ENCODE data around the gene MEGF6. TPM values are rescaled to one million over a fixed set of nuclear protein-coding genes. Genes with fewer than 3 reads are reported as not detected.

Gene MEGF6
- total and polyA plus RNA-seq, 9 of the 15 experiments (the other 6 are each of a cell fraction or from before 2014, with no cell fraction given) = 0.03 to 1.7 (median 0.24) TPM; not detected in 3

GRCh38 chr1:3450983-3451382, 160.3 kb downstream of the MEGF6 start:
- no peaks in the 10 kb centered on the region for H3K36me3 ChIP-seq (ENCODE audit: control insufficient read depth, insufficient read depth, low read length)
- ChIA-PET CTCF (ENCODE audit: low intra/inter-chr PET ratio) (interaction anchor here (4.1 kb wide), 1 partner anchor 32 kb away, joined by 91 read pairs; no protein-coding TSS in a partner anchor), POLR2A (interaction anchor here (0.7 kb wide), 1 partner anchor 13 kb away, joined by 3 read pairs; no protein-coding TSS in a partner anchor)
- TF ChIP-seq POLR2AphosphoS2 (IDR thresholded peaks at IDR 0.05; ENCODE audit: low read length) = no peak
- TF ChIP-seq RBM39 (optimal IDR thresholded peaks at IDR 0.05; ENCODE audit: low read depth, low read length) = no peak
- no peak for TF ChIP-seq MIER1 (IDR thresholded peaks at IDR 0.05; ENCODE audit: low read depth)
- TF ChIP-seq SMAD4 (CRISPR knock-in tag; conservative IDR thresholded peaks at IDR 0.05) = no peak
- TF ChIP-seq EHMT2 (IDR thresholded peaks at IDR 0.05) = no peak
- TF ChIP-seq SAFB (IDR thresholded peaks at IDR 0.05; ENCODE audit: borderline replicate concordance, low read depth, low read length) = no peak
- TF ChIP-seq HMG20B (CRISPR knock-in tag; IDR thresholded peaks at IDR 0.05) = no peak
- TF ChIP-seq AFF4 (CRISPR knock-in tag; IDR thresholded peaks at IDR 0.05) = no peak
- no peak for TF ChIP-seq NFATC3 (IDR thresholded peaks at IDR 0.05)
- no peak for TF ChIP-seq ZNF232 (CRISPR knock-in tag; IDR thresholded peaks at IDR 0.05)
- no peak for TF ChIP-seq CTCFL (IDR thresholded peaks at IDR 0.05; ENCODE audit: borderline replicate concordance, insufficient read depth, low read depth, low read length, poor library complexity, severe bottlenecking)
- no peak for TF ChIP-seq CTCF (IDR thresholded peaks at IDR 0.05 in 2 of 3, conservative IDR thresholded peaks at IDR 0.05 in 1 of 3; ENCODE audit: insufficient read depth in 2 of 3, low read depth in 1 of 3, low read length in 3 of 3)
- TF ChIP-seq SRF (CRISPR knock-in tag; IDR thresholded peaks at IDR 0.05) = no peak
- intact Hi-C loops (cut with micrococcal nuclease) (no loop called here), in situ Hi-C loops (cut with MboI) (no loop called here)
- H3K9me1 ChIP-seq (ENCODE audit: control insufficient read depth, insufficient read depth, low read length) = no peaks in the 10 kb centered on the region
- WGBS (ENCODE audit: insufficient coverage, low coverage, missing lambda C conversion rate) = under 1% methylated on average over 12 of the region's 12 CpGs
- H3K4me2 ChIP-seq (ENCODE audit: insufficient read depth, low read length) = no peak overlapping the region
- no peaks in the 10 kb centered on the region for H3K79me2 ChIP-seq (ENCODE audit: control insufficient read depth, insufficient read depth, low read length)
- peaks cover 19% of the 10 kb centered on the region for H4K20me1 ChIP-seq (replicated peaks; ENCODE audit: control insufficient read depth, insufficient read depth, low read length)
- FAIRE-seq (no peak), DNase-seq (ENCODE audit: extremely low read depth in 1 of 4, low spot score in 3 of 4) (no peak), ATAC-seq (no peak)
- no peaks in the 10 kb centered on the region for H3K9me3 ChIP-seq (replicated peaks; ENCODE audit: control insufficient read depth, insufficient read depth, low read depth, low read length)
- H3K9ac ChIP-seq (ENCODE audit: insufficient read depth in 1 of 2, low read depth in 2 of 2, low read length in 2 of 2) = no peak overlapping the region
- no peak overlapping the region for H3K27ac ChIP-seq (ENCODE audit: extremely low read depth, low read depth, low read length)
- no peak overlapping the region for H2AFZ ChIP-seq (ENCODE audit: low read depth, low read length)
- peaks cover 0 to 5% of the 10 kb centered on the region in 2 experiments; a peak in 1 of 5 replicates for H3K27me3 ChIP-seq (ENCODE audit: control insufficient read depth in 2 of 2, insufficient read depth in 2 of 2, low read length in 2 of 2)
- no TSS peak for BruUV-seq (replicated peaks)
- H3K4me3 ChIP-seq = no peak overlapping the region
- peaks cover 0 to 33% of the 10 kb centered on the region in 2 experiments; a peak in 3 of 5 replicates for H3K4me1 ChIP-seq (replicated peaks in 1 of 2; ENCODE audit: control insufficient read depth in 2 of 2, insufficient read depth in 2 of 2, low read length in 2 of 2)

Measured in K562 (cell line).